Colon (tissue), 2 donors: ENCODE results near the gene METTL2A.
"Not testable (repeated sequence)": the region's sequence is repeated elsewhere in the genome, so short reads cannot be mapped to it uniquely, and the experiment has no call there.

Experiments used
- FAIRE-seq: peaks from 2 replicates; lab custom pipeline; 2012; peaks lifted over from hg19 to GRCh38; lab: Jason Lieb, UNC
- donor health status: control.
- donor health status: control.

Gene METTL2A

GRCh38 chr17:62473030-62473982, 49.6 kb downstream of the METTL2A start:
- FAIRE-seq, result not testable (repeated sequence)

- not testable (repeated sequence) for FAIRE-seq
These were observed 53.4 kb downstream of the METTL2A start for GRCh38 chr17:62477111-62477510.

GRCh38 chr17:62477718-62478408, 54.2 kb downstream of the METTL2A start:
- FAIRE-seq, result not testable (repeated sequence)

- no peak for FAIRE-seq
These were observed 54.8 kb downstream of the METTL2A start, which contains the start of gene TLK2 for GRCh38 chr17:62478424-62478879. TSS of gene TLK2 (plus strand) at chr17:62478825. CDS start at chr17:62481126, 2,301 bp downstream.

DNA sequence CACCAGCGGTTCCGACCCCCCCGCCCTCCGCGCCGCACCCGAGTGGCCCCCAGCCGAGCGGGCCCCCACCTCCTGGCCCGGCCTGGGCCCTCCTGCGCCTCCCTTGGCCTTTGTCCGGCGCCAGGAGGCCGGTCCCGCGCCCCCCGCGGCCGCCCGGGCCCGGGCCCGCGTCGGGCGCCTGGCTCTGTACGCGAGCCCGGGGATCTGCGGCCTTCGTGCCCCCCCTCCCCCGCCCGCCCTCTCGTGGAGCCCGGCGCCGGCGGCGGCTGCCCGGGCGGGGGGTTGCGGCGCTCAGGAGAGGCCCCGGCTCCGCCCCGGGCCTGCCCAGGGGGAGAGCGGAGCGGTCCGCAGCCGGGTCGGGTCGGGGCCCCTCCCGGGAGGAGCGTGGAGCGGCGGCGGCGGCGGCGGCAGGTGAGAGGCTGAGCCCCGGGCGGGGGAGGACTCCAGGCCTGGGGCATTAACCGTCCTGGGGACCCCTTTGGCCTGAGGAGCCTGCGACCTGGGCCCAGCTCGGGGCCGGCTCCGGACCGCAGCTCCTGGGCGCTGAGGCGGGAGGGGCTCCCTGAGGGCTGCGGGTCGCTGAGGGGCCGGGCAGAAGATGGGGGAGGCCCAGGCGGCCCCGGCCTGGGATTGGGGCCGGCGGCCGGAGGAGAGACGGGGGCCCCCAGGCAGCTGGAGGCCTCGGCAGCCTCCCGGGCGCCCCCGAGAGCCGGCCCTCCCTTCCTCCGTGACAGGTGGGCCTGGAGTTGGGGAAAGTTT, 55.4 kb downstream of the METTL2A start:
- not testable (repeated sequence) for FAIRE-seq

DNA sequence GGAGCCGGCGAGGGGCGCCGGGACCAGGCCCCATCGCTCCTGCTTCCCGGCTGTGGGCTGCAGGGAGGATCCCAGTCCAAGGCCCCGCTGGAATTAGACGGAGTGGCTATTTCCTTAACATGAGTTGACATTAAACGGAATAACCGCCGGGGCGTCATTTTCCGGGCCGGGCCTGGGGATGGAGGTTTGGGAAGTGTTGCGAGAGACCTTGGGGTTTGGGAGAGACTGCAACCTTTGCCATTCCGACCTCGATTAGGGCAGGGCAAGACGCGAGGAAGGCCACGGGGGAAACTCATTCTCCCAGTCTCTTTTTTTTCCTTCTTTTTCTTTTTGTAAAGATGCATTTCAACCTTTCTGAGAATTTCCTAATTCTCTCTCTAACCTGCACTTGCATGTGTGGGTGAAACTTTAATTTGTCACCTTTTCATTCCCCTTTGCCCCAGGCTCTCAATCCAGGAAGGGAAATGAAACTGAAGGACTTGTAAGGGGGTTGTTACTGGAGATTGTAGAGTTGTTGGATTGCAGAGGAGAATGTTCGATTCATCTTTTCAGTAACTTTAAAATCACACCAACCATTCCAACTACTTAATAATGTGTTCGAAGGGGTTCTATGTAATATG, 56.1 kb downstream of the METTL2A start:
- FAIRE-seq, result not testable (repeated sequence)

- not testable (repeated sequence) for FAIRE-seq
These were observed 58.9 kb downstream of the METTL2A start for GRCh38 chr17:62482553-62482952.

DNA sequence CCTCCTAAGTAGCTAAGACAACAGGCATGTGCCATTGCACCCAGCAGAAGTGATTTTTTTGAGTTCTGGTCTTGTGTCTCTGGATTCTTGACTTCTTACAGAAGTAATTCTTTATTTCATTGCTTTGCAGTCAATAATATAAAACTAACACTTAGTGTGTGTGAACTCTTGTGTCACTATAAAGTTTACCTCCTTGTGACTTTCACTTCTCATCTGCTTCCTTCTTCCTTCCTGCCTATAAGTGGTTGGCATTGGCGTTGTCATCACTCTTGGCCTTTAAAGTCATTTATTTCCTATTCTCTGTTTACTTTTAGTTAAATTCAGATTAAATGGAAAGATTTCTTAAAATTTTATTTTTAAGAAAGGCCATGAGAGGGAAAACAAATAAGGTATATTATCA, 67.3 kb downstream of the METTL2A start:
- not testable (repeated sequence) for FAIRE-seq

- not testable (repeated sequence) for FAIRE-seq
These were observed 69.5 kb downstream of the METTL2A start for GRCh38 chr17:62493049-62493655.

DNA sequence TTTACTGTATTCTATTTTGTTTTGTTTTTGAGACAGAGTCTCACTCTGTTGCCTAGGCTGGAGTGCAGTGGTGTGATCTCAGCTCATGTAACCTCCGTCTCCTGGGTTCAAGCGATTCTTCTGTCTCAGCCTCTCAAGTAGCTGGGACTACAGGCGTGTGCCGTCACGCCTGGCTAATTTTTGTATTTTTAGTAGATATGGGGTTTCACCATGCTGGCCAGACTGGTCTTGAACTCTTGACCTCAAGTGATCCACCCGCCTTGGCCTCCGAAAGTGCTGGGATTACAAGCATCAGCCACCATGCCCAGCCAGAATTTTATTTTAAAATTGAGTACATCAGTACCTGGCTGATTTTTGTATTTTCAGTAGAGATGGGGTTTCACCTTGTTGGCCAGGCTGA, 70.4 kb downstream of the METTL2A start:
- FAIRE-seq, result not testable (repeated sequence)

DNA sequence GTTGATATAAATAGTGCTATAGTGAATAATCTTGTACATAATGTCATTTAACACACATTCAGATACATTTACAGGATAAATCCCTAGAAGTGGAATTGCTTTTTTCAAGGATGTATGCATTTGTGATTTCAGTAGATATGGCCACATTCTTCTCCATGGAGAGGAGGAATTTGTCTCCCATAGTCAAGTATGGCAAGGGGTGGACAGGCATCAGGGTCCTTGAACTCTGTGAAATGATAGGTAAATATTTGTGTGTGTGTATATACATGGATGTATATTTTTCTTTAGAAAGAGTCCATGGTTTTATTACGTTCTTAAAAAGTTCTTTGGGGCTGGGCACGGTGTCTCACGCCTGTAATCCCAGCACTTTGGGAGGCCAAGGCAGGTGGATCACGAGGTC, 72.6 kb downstream of the METTL2A start:
- FAIRE-seq, result not testable (repeated sequence)

GRCh38 chr17:62498796-62499195, 75.1 kb downstream of the METTL2A start:
- not testable (repeated sequence) for FAIRE-seq
